ENCODE measurements around the gene SETDB1. TPM values are rescaled to one million over a fixed set of nuclear protein-coding genes. Genes with fewer than 3 reads are reported as not detected.
A peak's percentile ranks its signal among the peaks of the same experiment; 100 is the strongest.

The SETDB1 gene
- total RNA-seq, 1 donor from 2014 or later: 35.0 TPM

DNA sequence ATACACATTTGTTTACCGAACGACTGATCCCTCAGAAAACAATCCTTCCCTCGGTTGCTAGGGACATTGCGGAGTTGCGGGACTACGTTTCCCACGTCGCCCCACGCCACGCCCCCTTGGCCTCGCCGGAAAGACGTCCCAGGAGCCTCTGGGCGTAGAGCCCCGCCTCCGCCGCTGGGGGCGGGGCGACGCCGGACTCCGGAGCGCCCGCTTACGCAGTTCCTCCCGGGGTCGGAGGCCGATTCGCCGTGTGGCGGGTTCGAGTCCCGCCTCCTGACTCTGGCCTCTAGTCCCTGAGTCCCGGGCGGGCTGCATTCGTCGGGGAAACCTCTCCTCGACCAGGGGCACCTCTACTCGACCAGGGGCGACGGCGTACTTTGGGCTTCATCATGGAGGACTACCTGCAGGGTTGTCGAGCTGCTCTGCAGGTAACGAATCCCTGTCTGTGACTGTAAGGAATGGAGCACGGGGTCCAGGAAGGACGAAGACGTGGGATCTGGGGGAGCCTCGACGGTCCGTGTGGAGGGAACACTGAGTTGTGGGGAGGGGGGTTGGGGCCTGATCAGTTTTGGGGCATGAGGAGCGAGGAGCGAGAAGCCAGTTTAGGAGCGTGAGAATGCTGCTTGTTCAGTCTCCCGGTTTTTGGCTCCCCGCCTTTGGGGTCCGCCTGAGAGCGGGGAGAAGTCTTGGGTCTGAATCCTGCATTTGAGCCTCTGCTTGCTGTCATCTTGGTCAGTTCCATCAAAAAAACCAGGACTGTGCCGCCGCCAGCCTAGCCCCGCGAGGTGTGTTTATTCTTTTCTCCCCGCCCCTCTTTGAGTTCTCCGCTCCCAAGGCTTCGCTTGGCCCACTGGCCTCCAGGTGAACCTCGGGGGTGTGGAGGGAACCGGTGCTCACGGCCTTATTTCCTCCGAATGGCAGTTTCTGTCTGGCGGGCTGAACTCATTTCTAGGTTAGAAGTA lies 82.4 kb downstream of the SETDB1 start, which contains the start of gene PRUNE1:
Gene PRUNE1, plus strand, starts transcription at position 206 of the 962 bp plus-strand sequence. Its CDS starts 184 bp downstream, at position 390.
- DNase-seq (ENCODE audit: low spot score): peak; percentile 97
- H3K4me1 Mint-ChIP-seq (ENCODE audit: low read depth): peaks cover 68% of the 10 kb centered on the region
- no peaks in the 10 kb centered on the region for H3K27me3 Mint-ChIP-seq (ENCODE audit: low read depth)
- TF ChIP-seq, protein P1, sequence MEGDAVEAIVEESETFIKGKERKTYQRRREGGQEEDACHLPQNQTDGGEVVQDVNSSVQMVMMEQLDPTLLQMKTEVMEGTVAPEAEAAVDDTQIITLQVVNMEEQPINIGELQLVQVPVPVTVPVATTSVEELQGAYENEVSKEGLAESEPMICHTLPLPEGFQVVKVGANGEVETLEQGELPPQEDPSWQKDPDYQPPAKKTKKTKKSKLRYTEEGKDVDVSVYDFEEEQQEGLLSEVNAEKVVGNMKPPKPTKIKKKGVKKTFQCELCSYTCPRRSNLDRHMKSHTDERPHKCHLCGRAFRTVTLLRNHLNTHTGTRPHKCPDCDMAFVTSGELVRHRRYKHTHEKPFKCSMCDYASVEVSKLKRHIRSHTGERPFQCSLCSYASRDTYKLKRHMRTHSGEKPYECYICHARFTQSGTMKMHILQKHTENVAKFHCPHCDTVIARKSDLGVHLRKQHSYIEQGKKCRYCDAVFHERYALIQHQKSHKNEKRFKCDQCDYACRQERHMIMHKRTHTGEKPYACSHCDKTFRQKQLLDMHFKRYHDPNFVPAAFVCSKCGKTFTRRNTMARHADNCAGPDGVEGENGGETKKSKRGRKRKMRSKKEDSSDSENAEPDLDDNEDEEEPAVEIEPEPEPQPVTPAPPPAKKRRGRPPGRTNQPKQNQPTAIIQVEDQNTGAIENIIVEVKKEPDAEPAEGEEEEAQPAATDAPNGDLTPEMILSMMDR (IDR thresholded peaks at IDR 0.05): no peak
- H3K9me3 Mint-ChIP-seq (ENCODE audit: low read depth): no peaks in the 10 kb centered on the region
- H3K36me3 Mint-ChIP-seq (ENCODE audit: low read depth): no peaks in the 10 kb centered on the region
- H3K27ac Mint-ChIP-seq (ENCODE audit: unreplicated experiment): peak within 1 kb of the TSS; percentile 96
- peak within 1 kb of the TSS; percentile 96 for H3K4me3 Mint-ChIP-seq (ENCODE audit: unreplicated experiment)

DNA sequence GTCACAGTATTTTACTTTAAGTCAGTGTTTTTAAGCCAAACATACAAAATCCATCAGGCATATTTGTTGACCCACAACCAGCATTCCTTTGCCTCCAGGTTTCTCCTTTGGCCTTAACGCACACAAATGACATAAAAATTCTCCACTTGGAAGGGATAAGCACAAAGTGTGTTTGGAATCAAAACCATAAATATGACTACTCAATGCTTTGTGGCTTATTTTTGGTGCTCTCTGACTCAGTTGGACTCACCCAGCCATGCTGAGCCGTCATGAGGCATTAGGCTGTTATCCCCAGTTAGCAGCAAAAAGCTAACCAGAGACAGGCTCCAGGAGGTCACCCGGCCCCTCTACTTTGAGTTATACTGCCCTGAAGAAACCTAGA lies 83.0 kb downstream of the SETDB1 start:
- Mint-ChIP-seq H3K27ac (ENCODE audit: unreplicated experiment) (peak overlapping the region; percentile 96), H3K27me3 (ENCODE audit: low read depth) (no peaks in the 10 kb centered on the region), H3K4me1 (ENCODE audit: low read depth) (peaks cover 70% of the 10 kb centered on the region), H3K9me3 (ENCODE audit: low read depth) (no peaks in the 10 kb centered on the region), H3K4me3 (ENCODE audit: unreplicated experiment) (peak overlapping the region; percentile 96), H3K36me3 (ENCODE audit: low read depth) (no peaks in the 10 kb centered on the region)
- DNase-seq (ENCODE audit: low spot score): no peak
- TF ChIP-seq, protein P1 (IDR thresholded peaks at IDR 0.05): no peak

DNA sequence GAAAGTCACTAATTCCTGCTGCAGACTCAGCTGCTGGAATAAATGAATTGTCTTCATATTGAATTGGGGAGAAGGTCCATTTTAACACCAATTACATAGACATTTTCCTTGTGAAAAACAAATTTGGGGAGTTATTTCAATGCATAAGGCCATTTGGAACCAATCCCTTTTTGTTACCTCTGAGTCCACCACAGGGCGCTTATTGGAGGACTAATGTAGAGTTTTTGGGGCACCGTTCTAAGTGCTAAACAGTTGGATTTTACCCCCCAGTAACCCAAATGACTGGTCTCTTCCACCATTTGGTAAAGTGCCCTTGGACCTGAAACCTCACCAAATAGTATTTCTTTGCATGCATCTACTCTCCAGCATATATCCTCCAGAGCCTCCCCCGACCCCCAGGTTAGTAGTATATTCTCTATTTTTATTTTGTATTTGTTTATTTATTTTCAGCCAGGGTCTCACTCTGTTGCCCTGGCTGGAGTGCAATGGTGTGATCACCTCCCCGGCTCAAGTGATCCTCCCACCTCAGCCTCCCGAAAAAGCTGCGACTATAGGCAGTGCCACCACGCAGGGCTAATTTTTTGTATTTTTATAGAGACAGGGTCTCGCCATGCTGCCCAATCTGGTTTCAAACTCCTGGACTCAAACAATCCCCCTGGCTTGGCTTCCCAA lies 83.6 kb downstream of the SETDB1 start:
- Mint-ChIP-seq H3K4me3 (ENCODE audit: unreplicated experiment) (no peak overlapping the region), H3K27ac (ENCODE audit: unreplicated experiment) (no peak overlapping the region), H3K27me3 (ENCODE audit: low read depth) (no peaks in the 10 kb centered on the region), H3K9me3 (ENCODE audit: low read depth) (no peaks in the 10 kb centered on the region), H3K36me3 (ENCODE audit: low read depth) (no peaks in the 10 kb centered on the region), H3K4me1 (ENCODE audit: low read depth) (peaks cover 68% of the 10 kb centered on the region)
- TF ChIP-seq, protein P1 (IDR thresholded peaks at IDR 0.05): no peak
- no peak for DNase-seq (ENCODE audit: low spot score)

DNA sequence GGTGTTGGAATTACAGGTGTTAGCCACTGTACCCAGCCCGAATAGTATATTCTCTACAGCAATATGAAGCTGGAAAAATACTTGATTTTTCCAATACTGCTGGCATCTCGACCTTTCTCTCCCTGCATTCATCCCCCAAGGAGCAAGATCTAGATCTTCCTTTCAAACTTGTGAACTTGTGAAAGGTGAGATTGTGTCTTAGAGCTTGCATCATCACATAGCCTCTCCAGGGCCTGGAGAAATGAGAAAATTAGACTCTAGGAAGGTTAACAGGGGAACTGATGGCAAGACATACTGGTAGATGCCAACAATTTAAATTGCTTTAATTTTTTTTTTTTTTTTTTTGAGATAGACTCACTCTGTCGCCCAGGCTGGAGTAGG lies 84.2 kb downstream of the SETDB1 start:
- H3K27ac Mint-ChIP-seq (ENCODE audit: unreplicated experiment): no peak overlapping the region
- H3K4me3 Mint-ChIP-seq (ENCODE audit: unreplicated experiment): no peak overlapping the region
- H3K4me1 Mint-ChIP-seq (ENCODE audit: low read depth): peaks cover 65% of the 10 kb centered on the region
- TF ChIP-seq, protein P1 (IDR thresholded peaks at IDR 0.05): no peak
- H3K36me3 Mint-ChIP-seq (ENCODE audit: low read depth): no peaks in the 10 kb centered on the region
- no peak for DNase-seq (ENCODE audit: low spot score)
- no peaks in the 10 kb centered on the region for H3K9me3 Mint-ChIP-seq (ENCODE audit: low read depth)
- no peaks in the 10 kb centered on the region for H3K27me3 Mint-ChIP-seq (ENCODE audit: low read depth)

DNA sequence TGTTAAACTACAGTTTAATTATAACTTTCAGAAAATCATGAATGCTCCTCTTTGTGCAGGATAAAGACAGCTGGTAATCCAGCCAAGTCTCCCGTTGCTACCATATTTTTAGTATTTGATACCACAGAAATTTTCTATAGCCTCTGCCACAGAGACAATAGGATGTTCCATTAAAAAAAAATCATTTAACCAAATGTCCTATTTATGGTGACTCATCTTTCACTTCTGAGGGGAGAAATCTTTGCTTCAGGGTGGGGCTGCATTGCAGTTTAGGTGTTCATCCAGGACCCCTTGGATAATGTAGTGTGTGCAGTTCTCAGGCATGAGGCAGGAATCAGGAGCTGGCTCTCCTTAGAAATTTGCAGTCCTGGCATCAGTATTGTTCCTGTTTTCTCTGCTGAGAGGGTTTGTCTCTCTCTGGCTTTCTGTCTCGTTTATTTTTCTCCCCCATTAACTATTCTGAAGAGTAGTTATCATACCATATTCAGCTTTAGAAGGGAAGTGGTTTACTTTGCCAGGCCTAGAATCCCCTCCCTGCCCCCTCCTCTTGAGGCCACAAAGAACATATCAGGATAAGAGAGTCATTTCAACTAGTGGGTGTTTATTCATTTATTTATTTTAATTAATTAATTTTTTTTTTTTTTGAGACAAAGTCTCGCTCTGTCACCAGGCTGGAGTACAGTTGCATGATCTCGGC lies 85.1 kb downstream of the SETDB1 start:
- H3K4me1 Mint-ChIP-seq (ENCODE audit: low read depth): peaks cover 55% of the 10 kb centered on the region
- no peaks in the 10 kb centered on the region for H3K27me3 Mint-ChIP-seq (ENCODE audit: low read depth)
- peak overlapping the region; percentile 25 for H3K27ac Mint-ChIP-seq (ENCODE audit: unreplicated experiment)
- no peaks in the 10 kb centered on the region for H3K9me3 Mint-ChIP-seq (ENCODE audit: low read depth)
- TF ChIP-seq, protein P1 (IDR thresholded peaks at IDR 0.05): no peak
- no peak for DNase-seq (ENCODE audit: low spot score)
- H3K36me3 Mint-ChIP-seq (ENCODE audit: low read depth): no peaks in the 10 kb centered on the region
- no peak overlapping the region for H3K4me3 Mint-ChIP-seq (ENCODE audit: unreplicated experiment)

Measured in chondrocyte (in vitro differentiated cells).